Measurements from ENCODE around the gene TAS2R8. TPM values are rescaled to one million over a fixed set of nuclear protein-coding genes. Genes with fewer than 3 reads are reported as not detected.

Gene TAS2R8
- total and polyA plus RNA-seq, 10 of the 15 experiments (the other 5 are each of a cell fraction or from before 2014, with no cell fraction given): not detected

DNA sequence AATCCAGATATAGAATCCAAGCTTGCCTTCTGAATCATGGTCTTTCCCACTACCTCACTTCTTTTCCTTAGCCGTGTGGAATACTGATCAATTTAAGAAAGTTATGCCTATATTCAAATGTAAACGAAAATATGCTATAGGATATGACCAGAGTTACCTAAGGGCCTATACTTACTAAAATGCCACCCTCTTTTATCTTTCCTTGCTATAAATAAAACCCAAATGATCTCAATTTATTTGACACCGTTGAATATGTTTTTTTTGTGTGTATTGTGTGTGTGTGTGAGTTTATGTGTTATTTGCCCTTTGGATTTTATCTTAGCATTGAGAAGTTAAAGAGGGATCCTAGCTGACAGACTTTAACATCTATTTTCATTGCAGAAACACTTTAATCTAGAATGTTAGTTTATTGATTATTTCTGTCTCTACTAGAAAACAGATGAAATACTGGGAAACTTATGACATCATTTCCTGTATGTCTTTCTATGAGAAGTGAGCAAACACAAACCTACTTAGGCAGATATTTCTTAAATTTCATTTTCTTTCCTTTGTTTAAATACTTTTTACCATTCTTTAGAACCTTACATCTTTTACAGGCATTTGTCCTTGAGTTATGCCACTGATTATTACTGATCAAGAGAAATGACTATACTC, 4.9 kb upstream of the TAS2R8 start:
- RAD21 ChIA-PET (ENCODE audit: unreplicated experiment): no interaction called here
- intact Hi-C loops (cut with micrococcal nuclease; ENCODE audit: unreplicated experiment): no loop called here
- no peak for FAIRE-seq

More for the DNA sequence above, 4.9 kb upstream of the TAS2R8 start:
- Histone ChIP-seq H3K4me1 (ENCODE audit: control insufficient read depth, insufficient read depth, low read length) (no peaks in the 10 kb centered on the region), H3K4me3 (no peak overlapping the region), H3K4me2 (ENCODE audit: control insufficient read depth, insufficient read depth) (no peak overlapping the region), H2AFZ (ENCODE audit: control insufficient read depth, low read depth, low read length) (no peak overlapping the region), H3K27me3 (replicated peaks in 1 of 2; ENCODE audit: control insufficient read depth in 2 of 2, insufficient read depth in 2 of 2, low read length in 1 of 2) (no peaks in the 10 kb centered on the region), H3K36me3 (ENCODE audit: control insufficient read depth in 2 of 2, insufficient read depth in 2 of 2, low read length in 1 of 2) (no peaks in the 10 kb centered on the region), H3K9me3 (replicated peaks; ENCODE audit: control insufficient read depth, insufficient read depth, low read length) (no peaks in the 10 kb centered on the region), H3K9ac (ENCODE audit: control insufficient read depth, insufficient read depth, low read length) (no peak overlapping the region), H3K79me2 (ENCODE audit: control insufficient read depth, insufficient read depth, low read length) (no peaks in the 10 kb centered on the region), H3K27ac (ENCODE audit: control insufficient read depth, insufficient read depth) (no peak overlapping the region), H4K20me1 (ENCODE audit: control insufficient read depth, insufficient read depth) (no peaks in the 10 kb centered on the region)
- ChIA-PET CTCF (no interaction called here), POLR2A (no interaction called here), SMC1A (ENCODE audit: uncharacterized antibody, unreplicated experiment) (interaction anchor here (1.3 kb wide), 1 partner anchor 236 kb away, joined by 3 read pairs; no protein-coding TSS in a partner anchor)
- in situ Hi-C loops (cut with MboI): no loop called here
- BruUV-seq (replicated peaks): no TSS peak
- 13% methylated on average over 3 of the region's 3 CpGs for WGBS (ENCODE audit: insufficient coverage, insufficient replicate concordance, low lambda C conversion rate, missing lambda C conversion rate)
- DNase-seq (ENCODE audit: low read depth, low spot score): no peak
- no peak for ATAC-seq
- TF ChIP-seq WRNIP1 (IDR thresholded peaks at IDR 0.05; ENCODE audit: borderline replicate concordance, low read depth, low read length) (no peak), CBX5 (IDR thresholded peaks at IDR 0.05; ENCODE audit: low read depth) (no peak), ATF3 (IDR thresholded peaks at IDR 0.05; ENCODE audit: borderline replicate concordance, extremely low read depth, low read depth, low read length) (no peak), YY1 (IDR thresholded peaks at IDR 0.05; ENCODE audit: low read depth, low read length) (no peak), HDGF (IDR thresholded peaks at IDR 0.05) (no peak), RB1 (IDR thresholded peaks at IDR 0.05; ENCODE audit: borderline replicate concordance) (no peak), ZSCAN29 (IDR thresholded peaks at IDR 0.05) (no peak), MEF2B (IDR thresholded peaks at IDR 0.05; ENCODE audit: partially characterized antibody, poor library complexity, severe bottlenecking) (no peak), EZH2 (IDR thresholded peaks at IDR 0.05; ENCODE audit: borderline replicate concordance, control insufficient read depth, low read depth, low read length) (no peak), CEBPB (IDR thresholded peaks at IDR 0.05; ENCODE audit: borderline replicate concordance in 1 of 2, low read depth in 2 of 2, low read length in 2 of 2) (no peak)
- TF ChIP-seq, protein P1, sequence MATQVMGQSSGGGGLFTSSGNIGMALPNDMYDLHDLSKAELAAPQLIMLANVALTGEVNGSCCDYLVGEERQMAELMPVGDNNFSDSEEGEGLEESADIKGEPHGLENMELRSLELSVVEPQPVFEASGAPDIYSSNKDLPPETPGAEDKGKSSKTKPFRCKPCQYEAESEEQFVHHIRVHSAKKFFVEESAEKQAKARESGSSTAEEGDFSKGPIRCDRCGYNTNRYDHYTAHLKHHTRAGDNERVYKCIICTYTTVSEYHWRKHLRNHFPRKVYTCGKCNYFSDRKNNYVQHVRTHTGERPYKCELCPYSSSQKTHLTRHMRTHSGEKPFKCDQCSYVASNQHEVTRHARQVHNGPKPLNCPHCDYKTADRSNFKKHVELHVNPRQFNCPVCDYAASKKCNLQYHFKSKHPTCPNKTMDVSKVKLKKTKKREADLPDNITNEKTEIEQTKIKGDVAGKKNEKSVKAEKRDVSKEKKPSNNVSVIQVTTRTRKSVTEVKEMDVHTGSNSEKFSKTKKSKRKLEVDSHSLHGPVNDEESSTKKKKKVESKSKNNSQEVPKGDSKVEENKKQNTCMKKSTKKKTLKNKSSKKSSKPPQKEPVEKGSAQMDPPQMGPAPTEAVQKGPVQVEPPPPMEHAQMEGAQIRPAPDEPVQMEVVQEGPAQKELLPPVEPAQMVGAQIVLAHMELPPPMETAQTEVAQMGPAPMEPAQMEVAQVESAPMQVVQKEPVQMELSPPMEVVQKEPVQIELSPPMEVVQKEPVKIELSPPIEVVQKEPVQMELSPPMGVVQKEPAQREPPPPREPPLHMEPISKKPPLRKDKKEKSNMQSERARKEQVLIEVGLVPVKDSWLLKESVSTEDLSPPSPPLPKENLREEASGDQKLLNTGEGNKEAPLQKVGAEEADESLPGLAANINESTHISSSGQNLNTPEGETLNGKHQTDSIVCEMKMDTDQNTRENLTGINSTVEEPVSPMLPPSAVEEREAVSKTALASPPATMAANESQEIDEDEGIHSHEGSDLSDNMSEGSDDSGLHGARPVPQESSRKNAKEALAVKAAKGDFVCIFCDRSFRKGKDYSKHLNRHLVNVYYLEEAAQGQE (IDR thresholded peaks at IDR 0.05; ENCODE audit: low read depth, low read length): no peak
